NCI-H2227 treated with DMSO at 0.1 percent for 48 hours (cell line): ENCODE data around the gene ZSCAN26.
A peak's percentile ranks its signal among the peaks of the same experiment; 100 is the strongest.
"Not testable (repeated sequence)": the region's sequence is repeated elsewhere in the genome, so short reads cannot be mapped to it uniquely, and the experiment has no call there.

Experiments used
- DNase-seq: peaks from one replicate; lab custom pipeline; 2025; lab: John Stamatoyannopoulos, UW

Gene ZSCAN26

GRCh38 chr6:28257042-28257441 lies 9.9 kb upstream of the ZSCAN26 start:
- DNase-seq = no peak

- no peak for DNase-seq
Measured at GRCh38 chr6:28258877-28259777, 7.8 kb upstream of the ZSCAN26 start, which contains the start of gene NKAPL. NKAPL (plus strand) TSS chr6:28259297; CDS start chr6:28259372, 75 bp downstream.

- no peak for DNase-seq
Measured at GRCh38 chr6:28263922-28264321, 3.0 kb upstream of the ZSCAN26 start.

GRCh38 chr6:28264834-28265401 lies 2.0 kb upstream of the ZSCAN26 start:
- DNase-seq = no peak

- DNase-seq = no peak
Measured at GRCh38 chr6:28266563-28266961, 381 bp upstream of the ZSCAN26 start.

GRCh38 chr6:28267695-28268059 lies 734 bp downstream of the ZSCAN26 start:
- DNase-seq = no peak

GRCh38 chr6:28269492-28269891 lies 2.5 kb downstream of the ZSCAN26 start:
- no peak for DNase-seq

- no peak for DNase-seq
Measured at GRCh38 chr6:28274888-28275287, 7.9 kb downstream of the ZSCAN26 start.

- no peak for DNase-seq
Measured at GRCh38 chr6:28277746-28278145, 10.8 kb downstream of the ZSCAN26 start.

- no peak for DNase-seq
Measured at GRCh38 chr6:28280595-28281287, 13.8 kb downstream of the ZSCAN26 start.

GRCh38 chr6:28281288-28282064 lies 14.5 kb downstream of the ZSCAN26 start, which contains the start of gene PGBD1:
PGBD1 (plus strand) TSS chr6:28281572; CDS start chr6:28283814, 2,242 bp downstream.
- peak; percentile 75 for DNase-seq

GRCh38 chr6:28282926-28283325 lies 16.0 kb downstream of the ZSCAN26 start:
- DNase-seq = no peak

GRCh38 chr6:28291573-28291972 lies 24.6 kb downstream of the ZSCAN26 start:
- DNase-seq = no peak

- no peak for DNase-seq
Measured at GRCh38 chr6:28295326-28295725, 28.4 kb downstream of the ZSCAN26 start.

- no peak for DNase-seq
Measured at GRCh38 chr6:28296520-28297060, 29.6 kb downstream of the ZSCAN26 start.

GRCh38 chr6:28303570-28303969 lies 36.6 kb downstream of the ZSCAN26 start:
- no peak for DNase-seq

- DNase-seq = not testable (repeated sequence)
Measured at GRCh38 chr6:28306363-28306762, 39.4 kb downstream of the ZSCAN26 start.

- DNase-seq = no peak
Measured at GRCh38 chr6:28311139-28311823, 44.3 kb downstream of the ZSCAN26 start.

GRCh38 chr6:28312939-28313338 lies 46.0 kb downstream of the ZSCAN26 start:
- DNase-seq = no peak

- no peak for DNase-seq
Measured at GRCh38 chr6:28315628-28316027, 48.7 kb downstream of the ZSCAN26 start.

GRCh38 chr6:28317866-28318265 lies 50.9 kb downstream of the ZSCAN26 start:
- not testable (repeated sequence) for DNase-seq
